ENCODE data around the gene ELL. TPM values are rescaled to one million over a fixed set of nuclear protein-coding genes. Genes with fewer than 3 reads are reported as not detected.

ELL gene
- total RNA-seq, 1 experiment from 2014 or later: 14.6 TPM

DNA sequence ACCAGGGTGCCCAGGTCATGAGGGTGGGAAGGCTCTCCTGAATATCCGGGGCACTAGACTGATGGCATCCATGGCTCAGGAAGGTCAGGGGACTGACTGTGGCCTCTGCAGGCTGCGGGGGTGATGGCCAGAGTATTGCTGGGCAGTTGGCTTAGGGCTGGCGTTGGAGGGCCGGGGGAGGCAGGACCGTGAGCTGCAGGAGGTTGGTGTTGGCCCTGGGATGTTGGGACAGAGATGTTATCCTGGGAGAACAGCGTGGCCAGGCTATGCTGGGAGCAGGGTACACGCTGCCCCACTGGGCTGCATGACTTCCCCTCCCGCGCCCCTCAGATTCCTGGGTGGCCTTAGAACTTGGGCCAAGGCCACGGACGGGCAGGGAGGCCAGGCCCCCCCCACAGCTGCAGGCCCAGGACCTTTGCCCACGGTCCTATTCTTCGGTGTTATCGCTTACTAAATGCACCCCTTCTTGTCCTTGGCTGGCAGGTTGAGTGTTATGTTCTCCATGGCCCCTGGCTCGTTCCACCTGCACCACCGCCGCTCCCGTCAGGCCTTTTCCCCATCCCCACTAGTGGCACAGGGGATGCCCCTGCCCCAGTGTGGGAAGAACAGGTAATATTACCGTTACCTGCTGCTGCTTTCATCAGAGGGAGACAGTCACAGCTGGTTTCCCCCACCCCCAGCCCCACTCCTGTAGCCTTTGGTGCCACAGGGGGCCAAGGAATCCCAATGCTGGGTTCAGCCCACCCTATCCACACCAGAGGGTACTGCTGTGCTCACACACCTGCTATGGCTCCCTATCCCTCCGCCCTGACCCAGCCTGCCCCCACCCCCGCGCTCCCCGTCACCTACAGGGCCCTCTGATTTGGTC is 80.7 kb downstream of the ELL start:
- Histone ChIP-seq H3K4me2 (no peak overlapping the region), H4K20me1 (ENCODE audit: insufficient read depth) (no peaks in the 10 kb centered on the region; the same call in 1 of the 2 replicates), H3K36me3 (ENCODE audit: low read depth) (no peaks in the 10 kb centered on the region), H3K27ac (no peak overlapping the region), H3K4me3 (no peak overlapping the region), H3K9me3 (ENCODE audit: insufficient read depth, low read depth) (no peaks in the 10 kb centered on the region), H3F3A (ENCODE audit: insufficient read depth, low read depth) (peaks cover 58% of the 10 kb centered on the region), H3K4me1 (replicated peaks; ENCODE audit: insufficient read depth) (peaks cover 35% of the 10 kb centered on the region), H3K9me2 (ENCODE audit: insufficient read depth) (no peaks in the 10 kb centered on the region), H2AFZ (no peak overlapping the region), H3K27me3 (ENCODE audit: insufficient read depth, low read depth) (no peaks in the 10 kb centered on the region), H3K79me2 (ENCODE audit: low read depth) (peaks cover 5% of the 10 kb centered on the region; the same call in 1 of the 2 replicates)
- intact Hi-C loops (cut with micrococcal nuclease; ENCODE audit: unreplicated experiment): no loop called here
- no peak for DNase-seq
- ChIA-PET CTCF (no interaction called here), POLR2A (ENCODE audit: unreplicated experiment) (interaction anchor here (0.5 kb wide), 1 partner anchor 477 kb away, joined by 3 read pairs; no protein-coding TSS in a partner anchor)
- BruUV-seq (replicated peaks): no TSS peak
- TF ChIP-seq, protein P1, sequence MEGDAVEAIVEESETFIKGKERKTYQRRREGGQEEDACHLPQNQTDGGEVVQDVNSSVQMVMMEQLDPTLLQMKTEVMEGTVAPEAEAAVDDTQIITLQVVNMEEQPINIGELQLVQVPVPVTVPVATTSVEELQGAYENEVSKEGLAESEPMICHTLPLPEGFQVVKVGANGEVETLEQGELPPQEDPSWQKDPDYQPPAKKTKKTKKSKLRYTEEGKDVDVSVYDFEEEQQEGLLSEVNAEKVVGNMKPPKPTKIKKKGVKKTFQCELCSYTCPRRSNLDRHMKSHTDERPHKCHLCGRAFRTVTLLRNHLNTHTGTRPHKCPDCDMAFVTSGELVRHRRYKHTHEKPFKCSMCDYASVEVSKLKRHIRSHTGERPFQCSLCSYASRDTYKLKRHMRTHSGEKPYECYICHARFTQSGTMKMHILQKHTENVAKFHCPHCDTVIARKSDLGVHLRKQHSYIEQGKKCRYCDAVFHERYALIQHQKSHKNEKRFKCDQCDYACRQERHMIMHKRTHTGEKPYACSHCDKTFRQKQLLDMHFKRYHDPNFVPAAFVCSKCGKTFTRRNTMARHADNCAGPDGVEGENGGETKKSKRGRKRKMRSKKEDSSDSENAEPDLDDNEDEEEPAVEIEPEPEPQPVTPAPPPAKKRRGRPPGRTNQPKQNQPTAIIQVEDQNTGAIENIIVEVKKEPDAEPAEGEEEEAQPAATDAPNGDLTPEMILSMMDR (conservative IDR thresholded peaks at IDR 0.05): no peak
- no peak for TF ChIP-seq EZH2 (IDR thresholded peaks at IDR 0.05; ENCODE audit: low read depth)

DNA sequence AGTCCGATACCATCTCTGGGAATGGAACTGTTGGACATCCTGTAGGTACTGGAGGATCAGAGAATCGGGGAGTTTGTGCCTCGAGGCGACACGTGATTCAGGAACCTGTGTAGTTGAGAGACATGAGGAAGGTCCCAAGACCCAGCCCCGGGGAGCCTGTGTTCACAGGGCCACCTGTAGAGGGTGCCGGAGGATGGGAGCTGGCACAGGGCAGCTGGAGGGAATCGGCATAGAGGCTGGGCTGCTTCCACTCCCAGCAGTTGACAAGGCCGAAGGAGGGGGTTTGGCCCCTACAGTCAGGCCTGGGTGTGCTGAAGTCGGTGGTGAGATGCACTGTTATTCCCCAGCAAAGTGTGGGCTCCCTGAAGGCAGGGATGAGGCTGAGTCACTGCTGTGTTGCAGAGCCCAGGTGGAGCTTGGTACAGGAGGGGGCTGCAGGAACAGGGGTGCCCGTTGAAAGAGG is 81.4 kb downstream of the ELL start:
- peak in 1 of 2 experiments; percentile 41 for DNase-seq
- Histone ChIP-seq H3K79me2 (ENCODE audit: low read depth) (peaks cover 8% of the 10 kb centered on the region; the same call in 1 of the 2 replicates), H3K4me1 (replicated peaks; ENCODE audit: insufficient read depth) (peaks cover 28% of the 10 kb centered on the region), H2AFZ (no peak overlapping the region), H3K4me3 (no peak overlapping the region), H3K9me2 (ENCODE audit: insufficient read depth) (no peaks in the 10 kb centered on the region), H3K4me2 (no peak overlapping the region), H4K20me1 (ENCODE audit: insufficient read depth) (no peaks in the 10 kb centered on the region), H3K27ac (0 out of 2 replicates have a peak overlapping the region, but pooled peaks have one; percentile 11), H3K36me3 (ENCODE audit: low read depth) (no peaks in the 10 kb centered on the region), H3K9me3 (ENCODE audit: insufficient read depth, low read depth) (no peaks in the 10 kb centered on the region), H3F3A (ENCODE audit: insufficient read depth, low read depth) (peaks cover 65% of the 10 kb centered on the region), H3K27me3 (ENCODE audit: insufficient read depth, low read depth) (no peaks in the 10 kb centered on the region)
- TF ChIP-seq, protein P1 (conservative IDR thresholded peaks at IDR 0.05): peak; percentile 62
- no peak for TF ChIP-seq EZH2 (IDR thresholded peaks at IDR 0.05; ENCODE audit: low read depth)
- ChIA-PET CTCF (no interaction called here), POLR2A (ENCODE audit: unreplicated experiment) (no interaction called here)
- no TSS peak for BruUV-seq (replicated peaks)
- intact Hi-C loops (cut with micrococcal nuclease; ENCODE audit: unreplicated experiment): no loop called here

DNA sequence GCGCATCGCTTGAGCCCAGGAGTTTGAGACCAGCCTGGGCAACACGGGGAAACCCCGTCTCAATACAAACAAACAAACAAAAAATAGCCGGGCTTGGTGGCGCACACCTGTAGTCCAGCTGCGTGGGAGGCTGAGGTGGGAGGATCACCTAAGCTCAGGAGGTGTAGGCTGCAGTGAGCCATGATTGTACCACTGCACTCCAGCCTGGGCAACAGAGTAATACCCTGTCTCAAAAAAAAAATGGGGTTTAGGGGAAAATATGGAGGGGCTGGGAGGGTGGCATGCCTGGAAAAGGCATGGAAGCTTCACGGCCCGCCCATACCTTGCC is 82.0 kb downstream of the ELL start:
- ChIA-PET POLR2A (ENCODE audit: unreplicated experiment) (no interaction called here), CTCF (interaction anchor here (0.7 kb wide), 1 partner anchor 120 kb away, joined by 3 read pairs; no protein-coding TSS in a partner anchor)
- Histone ChIP-seq H3K4me2 (no peak overlapping the region), H3K27me3 (ENCODE audit: insufficient read depth, low read depth) (no peaks in the 10 kb centered on the region), H3K4me1 (replicated peaks; ENCODE audit: insufficient read depth) (peaks cover 24% of the 10 kb centered on the region), H3K79me2 (ENCODE audit: low read depth) (peaks cover 8% of the 10 kb centered on the region; the same call in 1 of the 2 replicates), H2AFZ (no peak overlapping the region), H3F3A (ENCODE audit: insufficient read depth, low read depth) (peaks cover 70% of the 10 kb centered on the region), H3K9me3 (ENCODE audit: insufficient read depth, low read depth) (no peaks in the 10 kb centered on the region), H3K4me3 (no peak overlapping the region), H3K36me3 (ENCODE audit: low read depth) (no peaks in the 10 kb centered on the region), H3K27ac (0 out of 2 replicates have a peak overlapping the region, but pooled peaks have one; percentile 72), H3K9me2 (ENCODE audit: insufficient read depth) (no peaks in the 10 kb centered on the region), H4K20me1 (ENCODE audit: insufficient read depth) (no peaks in the 10 kb centered on the region)
- intact Hi-C loops (cut with micrococcal nuclease; ENCODE audit: unreplicated experiment): no loop called here
- no peak for DNase-seq
- TF ChIP-seq EZH2 (IDR thresholded peaks at IDR 0.05; ENCODE audit: low read depth): no peak
- TF ChIP-seq, protein P1 (conservative IDR thresholded peaks at IDR 0.05): no peak
- BruUV-seq (replicated peaks): no TSS peak
